ENCODE results near the gene RALGAPA2. TPM values are rescaled to one million over a fixed set of nuclear protein-coding genes. Genes with fewer than 3 reads are reported as not detected.

Gene RALGAPA2
- total RNA-seq, 1 experiment from 2014 or later, result 10.8 TPM

DNA sequence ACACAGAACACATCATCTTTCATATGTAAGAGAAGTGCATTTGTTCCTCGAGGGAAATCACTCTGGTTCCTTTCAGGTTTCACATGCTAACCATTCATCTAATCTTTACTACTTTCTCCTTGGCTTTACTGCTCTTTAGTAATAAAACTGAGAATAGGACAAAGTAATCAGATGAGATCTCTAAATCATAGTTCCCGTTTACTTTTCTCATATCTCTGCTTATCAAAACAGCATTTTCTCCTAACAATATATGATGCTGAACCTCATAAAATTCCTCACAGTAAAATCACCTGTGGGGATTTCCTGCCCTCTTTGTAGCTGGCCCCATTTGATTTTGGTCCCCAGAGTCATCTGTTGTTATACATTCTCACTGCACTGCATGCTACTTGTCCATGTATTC is 100.2 kb downstream of the RALGAPA2 start:
- Histone ChIP-seq H3K9me2 (ENCODE audit: insufficient read depth) (no peaks in the 10 kb centered on the region), H3K27me3 (ENCODE audit: insufficient read depth, low read length) (no peaks in the 10 kb centered on the region), H3K4me2 (ENCODE audit: low read length) (no peak overlapping the region), H3K9ac (ENCODE audit: low read length) (no peak overlapping the region), H3K4me1 (ENCODE audit: control insufficient read depth in 1 of 2, insufficient read depth in 2 of 2, low read length in 2 of 2) (no peaks in the 10 kb centered on the region), H2AFZ (ENCODE audit: low read depth, low read length, poor library complexity, severe bottlenecking) (no peak overlapping the region), H3K27ac (ENCODE audit: low read depth, low read length) (no peak overlapping the region), H3K4me3 (replicated peaks in 1 of 2; ENCODE audit: low read depth in 1 of 2, low read length in 2 of 2) (no peak overlapping the region), H3K79me2 (ENCODE audit: insufficient read depth, low read length) (no peaks in the 10 kb centered on the region), H3K36me3 (ENCODE audit: control insufficient read depth in 1 of 2, insufficient read depth in 2 of 2, low read length in 2 of 2) (no peaks in the 10 kb centered on the region), H4K20me1 (ENCODE audit: insufficient read depth) (no peaks in the 10 kb centered on the region; the same call in 1 of the 2 replicates), H3K9me3 (ENCODE audit: control insufficient read depth in 1 of 2, insufficient read depth in 1 of 2, low read depth in 1 of 2, low read length in 2 of 2) (no peaks in the 10 kb centered on the region)
- DNase-seq (ENCODE audit: low read depth, low spot score) (no peak), ATAC-seq (no peak)
- ChIA-PET RAD21 (ENCODE audit: low non-redundant PET in 1 of 2, low total read pairs in 2 of 2, uncharacterized antibody in 2 of 2, unreplicated experiment in 2 of 2) (no interaction called here), POLR2A (no interaction called here), CTCF (no interaction called here)
- TF ChIP-seq, protein P1, sequence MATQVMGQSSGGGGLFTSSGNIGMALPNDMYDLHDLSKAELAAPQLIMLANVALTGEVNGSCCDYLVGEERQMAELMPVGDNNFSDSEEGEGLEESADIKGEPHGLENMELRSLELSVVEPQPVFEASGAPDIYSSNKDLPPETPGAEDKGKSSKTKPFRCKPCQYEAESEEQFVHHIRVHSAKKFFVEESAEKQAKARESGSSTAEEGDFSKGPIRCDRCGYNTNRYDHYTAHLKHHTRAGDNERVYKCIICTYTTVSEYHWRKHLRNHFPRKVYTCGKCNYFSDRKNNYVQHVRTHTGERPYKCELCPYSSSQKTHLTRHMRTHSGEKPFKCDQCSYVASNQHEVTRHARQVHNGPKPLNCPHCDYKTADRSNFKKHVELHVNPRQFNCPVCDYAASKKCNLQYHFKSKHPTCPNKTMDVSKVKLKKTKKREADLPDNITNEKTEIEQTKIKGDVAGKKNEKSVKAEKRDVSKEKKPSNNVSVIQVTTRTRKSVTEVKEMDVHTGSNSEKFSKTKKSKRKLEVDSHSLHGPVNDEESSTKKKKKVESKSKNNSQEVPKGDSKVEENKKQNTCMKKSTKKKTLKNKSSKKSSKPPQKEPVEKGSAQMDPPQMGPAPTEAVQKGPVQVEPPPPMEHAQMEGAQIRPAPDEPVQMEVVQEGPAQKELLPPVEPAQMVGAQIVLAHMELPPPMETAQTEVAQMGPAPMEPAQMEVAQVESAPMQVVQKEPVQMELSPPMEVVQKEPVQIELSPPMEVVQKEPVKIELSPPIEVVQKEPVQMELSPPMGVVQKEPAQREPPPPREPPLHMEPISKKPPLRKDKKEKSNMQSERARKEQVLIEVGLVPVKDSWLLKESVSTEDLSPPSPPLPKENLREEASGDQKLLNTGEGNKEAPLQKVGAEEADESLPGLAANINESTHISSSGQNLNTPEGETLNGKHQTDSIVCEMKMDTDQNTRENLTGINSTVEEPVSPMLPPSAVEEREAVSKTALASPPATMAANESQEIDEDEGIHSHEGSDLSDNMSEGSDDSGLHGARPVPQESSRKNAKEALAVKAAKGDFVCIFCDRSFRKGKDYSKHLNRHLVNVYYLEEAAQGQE (IDR thresholded peaks at IDR 0.05; ENCODE audit: low read depth), result no peak
- TF ChIP-seq, protein P2, sequence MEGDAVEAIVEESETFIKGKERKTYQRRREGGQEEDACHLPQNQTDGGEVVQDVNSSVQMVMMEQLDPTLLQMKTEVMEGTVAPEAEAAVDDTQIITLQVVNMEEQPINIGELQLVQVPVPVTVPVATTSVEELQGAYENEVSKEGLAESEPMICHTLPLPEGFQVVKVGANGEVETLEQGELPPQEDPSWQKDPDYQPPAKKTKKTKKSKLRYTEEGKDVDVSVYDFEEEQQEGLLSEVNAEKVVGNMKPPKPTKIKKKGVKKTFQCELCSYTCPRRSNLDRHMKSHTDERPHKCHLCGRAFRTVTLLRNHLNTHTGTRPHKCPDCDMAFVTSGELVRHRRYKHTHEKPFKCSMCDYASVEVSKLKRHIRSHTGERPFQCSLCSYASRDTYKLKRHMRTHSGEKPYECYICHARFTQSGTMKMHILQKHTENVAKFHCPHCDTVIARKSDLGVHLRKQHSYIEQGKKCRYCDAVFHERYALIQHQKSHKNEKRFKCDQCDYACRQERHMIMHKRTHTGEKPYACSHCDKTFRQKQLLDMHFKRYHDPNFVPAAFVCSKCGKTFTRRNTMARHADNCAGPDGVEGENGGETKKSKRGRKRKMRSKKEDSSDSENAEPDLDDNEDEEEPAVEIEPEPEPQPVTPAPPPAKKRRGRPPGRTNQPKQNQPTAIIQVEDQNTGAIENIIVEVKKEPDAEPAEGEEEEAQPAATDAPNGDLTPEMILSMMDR (IDR thresholded peaks at IDR 0.05 in 2 of 3, conservative IDR thresholded peaks at IDR 0.05 in 1 of 3; ENCODE audit: borderline replicate concordance in 1 of 3, insufficient read depth in 1 of 3, low read depth in 2 of 3, low read length in 2 of 3), result no peak
- TF ChIP-seq EGR1 (IDR thresholded peaks at IDR 0.05; ENCODE audit: low read depth) (no peak), CBX3 (IDR thresholded peaks at IDR 0.05; ENCODE audit: low read depth) (no peak), POLR2AphosphoS5 (IDR thresholded peaks at IDR 0.05; ENCODE audit: low read depth, low read length) (no peak)
- TF ChIP-seq, protein P3, sequence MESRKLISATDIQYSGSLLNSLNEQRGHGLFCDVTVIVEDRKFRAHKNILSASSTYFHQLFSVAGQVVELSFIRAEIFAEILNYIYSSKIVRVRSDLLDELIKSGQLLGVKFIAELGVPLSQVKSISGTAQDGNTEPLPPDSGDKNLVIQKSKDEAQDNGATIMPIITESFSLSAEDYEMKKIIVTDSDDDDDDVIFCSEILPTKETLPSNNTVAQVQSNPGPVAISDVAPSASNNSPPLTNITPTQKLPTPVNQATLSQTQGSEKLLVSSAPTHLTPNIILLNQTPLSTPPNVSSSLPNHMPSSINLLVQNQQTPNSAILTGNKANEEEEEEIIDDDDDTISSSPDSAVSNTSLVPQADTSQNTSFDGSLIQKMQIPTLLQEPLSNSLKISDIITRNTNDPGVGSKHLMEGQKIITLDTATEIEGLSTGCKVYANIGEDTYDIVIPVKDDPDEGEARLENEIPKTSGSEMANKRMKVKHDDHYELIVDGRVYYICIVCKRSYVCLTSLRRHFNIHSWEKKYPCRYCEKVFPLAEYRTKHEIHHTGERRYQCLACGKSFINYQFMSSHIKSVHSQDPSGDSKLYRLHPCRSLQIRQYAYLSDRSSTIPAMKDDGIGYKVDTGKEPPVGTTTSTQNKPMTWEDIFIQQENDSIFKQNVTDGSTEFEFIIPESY (IDR thresholded peaks at IDR 0.05; ENCODE audit: extremely low read depth, insufficient replicate concordance, low read length), result no peak
- intact Hi-C loops (cut with micrococcal nuclease), result no loop called here
- BruUV-seq (replicated peaks), result no TSS peak

Data from HCT116 (cell line).